OCI-LY7 (cell line): Measurements from ENCODE around the gene COL25A1.

Source experiments
- CTCF ChIP-seq: fragments of 200-600 bp; sonication (generic); conservative IDR thresholded peaks from 2 replicates; pipeline ENCODE4 v1.5.1; 2014; ENCODE audit warnings: mild to moderate bottlenecking, antibody characterized with exemption, low read length, moderate library complexity, mixed read lengths
- EZH2phosphoT487 ChIP-seq: fragments of 200-600 bp; sonication (generic); IDR thresholded peaks from 2 replicates; pipeline ENCODE4 v1.6.1; 2018; ENCODE audit warnings: low read depth, borderline replicate concordance, mild to moderate bottlenecking, mixed run types, antibody characterized with exemption, low read length, moderate library complexity, mixed read lengths

GRCh38 chr4:109325698-109326097 is 23.2 kb upstream of the COL25A1 start:
- TF ChIP-seq CTCF: no peak
- no peak for TF ChIP-seq EZH2phosphoT487
